Measurements from ENCODE around the gene ELOVL5.

The ELOVL5 gene

GRCh38 chr6:53348371-53349208 is at the start of gene ELOVL5:
Gene ELOVL5, minus strand, starts transcription at chr6:53348950. Its CDS starts 53,251 bp downstream, at chr6:53295699.
- Histone ChIP-seq H2AFZ (ENCODE audit: low read length) (peak within 1 kb of the TSS; percentile 19; the same call in 1 of the 2 replicates), H3K4me1 (ENCODE audit: insufficient read depth, low read length, severe bottlenecking) (peaks cover 46% of the 10 kb centered on the region), H3F3A (ENCODE audit: insufficient read depth, low read length) (no peaks in the 10 kb centered on the region), H3K9me2 (ENCODE audit: low read depth, low read length) (no peaks in the 10 kb centered on the region), H3K27ac (ENCODE audit: low read depth, low read length, poor library complexity, severe bottlenecking) (peak within 1 kb of the TSS; percentile 74), H3K36me3 (ENCODE audit: insufficient read depth, low read length) (peaks cover 29% of the 10 kb centered on the region), H4K20me1 (ENCODE audit: insufficient read depth, low read length) (no peaks in the 10 kb centered on the region; the same call in 1 of the 2 replicates), H3K27me3 (ENCODE audit: insufficient read depth, low read length) (no peaks in the 10 kb centered on the region), H3K9me3 (ENCODE audit: low read length) (no peaks in the 10 kb centered on the region), H3K79me2 (ENCODE audit: insufficient read depth, low read length) (peaks cover 46% of the 10 kb centered on the region), H3K4me3 (ENCODE audit: low read depth, low read length, poor library complexity, severe bottlenecking) (peak within 1 kb of the TSS; percentile 72), H3K9ac (ENCODE audit: low read length) (peak within 1 kb of the TSS; percentile 77), H3K4me2 (ENCODE audit: low read length) (peak within 1 kb of the TSS; percentile 71)
- TF ChIP-seq CTCF (IDR thresholded peaks at IDR 0.05; ENCODE audit: low read length) (no peak), EZH2 (IDR thresholded peaks at IDR 0.05; ENCODE audit: borderline replicate concordance, low read length) (no peak)

- H3K4me3 ChIP-seq (ENCODE audit: low read depth, low read length, poor library complexity, severe bottlenecking) = no peak overlapping the region
- no peaks in the 10 kb centered on the region for H3K27me3 ChIP-seq (ENCODE audit: insufficient read depth, low read length)
- TF ChIP-seq EZH2 (IDR thresholded peaks at IDR 0.05; ENCODE audit: borderline replicate concordance, low read length) = no peak
- TF ChIP-seq CTCF (IDR thresholded peaks at IDR 0.05; ENCODE audit: low read length) = no peak
- no peak overlapping the region for H2AFZ ChIP-seq (ENCODE audit: low read length)
- H3K9me2 ChIP-seq (ENCODE audit: low read depth, low read length) = no peaks in the 10 kb centered on the region
- no peaks in the 10 kb centered on the region for H4K20me1 ChIP-seq (ENCODE audit: insufficient read depth, low read length)
- H3K27ac ChIP-seq (ENCODE audit: low read depth, low read length, poor library complexity, severe bottlenecking) = no peak overlapping the region
- H3K36me3 ChIP-seq (ENCODE audit: insufficient read depth, low read length) = no peaks in the 10 kb centered on the region
- no peaks in the 10 kb centered on the region for H3F3A ChIP-seq (ENCODE audit: insufficient read depth, low read length)
- H3K4me1 ChIP-seq (ENCODE audit: insufficient read depth, low read length, severe bottlenecking) = no peaks in the 10 kb centered on the region
- no peak overlapping the region for H3K9ac ChIP-seq (ENCODE audit: low read length)
- H3K4me2 ChIP-seq (ENCODE audit: low read length) = no peak overlapping the region
- H3K9me3 ChIP-seq (ENCODE audit: low read length) = no peaks in the 10 kb centered on the region
- no peaks in the 10 kb centered on the region for H3K79me2 ChIP-seq (ENCODE audit: insufficient read depth, low read length)
These were observed 48.5 kb upstream of the ELOVL5 start for GRCh38 chr6:53397283-53397682.

GRCh38 chr6:53395986-53396385 is 47.2 kb upstream of the ELOVL5 start:
- H4K20me1 ChIP-seq (ENCODE audit: insufficient read depth, low read length) = no peaks in the 10 kb centered on the region
- no peak overlapping the region for H3K4me3 ChIP-seq (ENCODE audit: low read depth, low read length, poor library complexity, severe bottlenecking)
- no peaks in the 10 kb centered on the region for H3K79me2 ChIP-seq (ENCODE audit: insufficient read depth, low read length)
- no peaks in the 10 kb centered on the region for H3K4me1 ChIP-seq (ENCODE audit: insufficient read depth, low read length, severe bottlenecking)
- H3K27me3 ChIP-seq (ENCODE audit: insufficient read depth, low read length) = no peaks in the 10 kb centered on the region
- no peak overlapping the region for H3K27ac ChIP-seq (ENCODE audit: low read depth, low read length, poor library complexity, severe bottlenecking)
- H3K9ac ChIP-seq (ENCODE audit: low read length) = no peak overlapping the region
- no peak overlapping the region for H3K4me2 ChIP-seq (ENCODE audit: low read length)
- H2AFZ ChIP-seq (ENCODE audit: low read length) = no peak overlapping the region
- H3F3A ChIP-seq (ENCODE audit: insufficient read depth, low read length) = no peaks in the 10 kb centered on the region
- no peaks in the 10 kb centered on the region for H3K9me3 ChIP-seq (ENCODE audit: low read length)
- no peak for TF ChIP-seq EZH2 (IDR thresholded peaks at IDR 0.05; ENCODE audit: borderline replicate concordance, low read length)
- TF ChIP-seq CTCF (IDR thresholded peaks at IDR 0.05; ENCODE audit: low read length) = no peak
- no peaks in the 10 kb centered on the region for H3K36me3 ChIP-seq (ENCODE audit: insufficient read depth, low read length)
- H3K9me2 ChIP-seq (ENCODE audit: low read depth, low read length) = no peaks in the 10 kb centered on the region

Data from OCI-LY1 (cell line).